ENCODE results near the gene TAGLN2. TPM values are rescaled to one million over a fixed set of nuclear protein-coding genes. Genes with fewer than 3 reads are reported as not detected.
A peak's percentile ranks its signal among the peaks of the same experiment; 100 is the strongest.

The TAGLN2 gene
- polyA plus RNA-seq (ENCODE audit: insufficient read length in 12 of 12): 100 to 1,000 TPM in 11 of 12 donors, not detected in 1; 150 to 239 (median 173) TPM
- long read RNA-seq, donor 1, transcript TAGLN2-203 (5 exons, 1,604 nt): major isoform, 96 of 129 reads
- long read RNA-seq, donor 1, partial matches to known transcripts: 32 of 129 reads
- long read RNA-seq, donor 1, other reads (novel, unspliced or antisense): 0 of 129 reads
- long read RNA-seq, donor 2, transcript TAGLN2-203 (5 exons, 1,604 nt): major isoform, 73 of 152 reads
- long read RNA-seq, donor 2, partial matches to known transcripts: 78 of 152 reads
- long read RNA-seq, donor 2, other reads (novel, unspliced or antisense): 0 of 152 reads
- long read RNA-seq, donor 3, transcript TAGLN2-203 (5 exons, 1,604 nt): major isoform, 25 of 75 reads
- long read RNA-seq, donor 3, partial matches to known transcripts: 50 of 75 reads
- long read RNA-seq, donor 3, other reads (novel, unspliced or antisense): 0 of 75 reads
- long read RNA-seq, donor 4, transcript TAGLN2-203 (5 exons, 1,604 nt): major isoform, 34 of 41 reads
- long read RNA-seq, donor 4, partial matches to known transcripts: 7 of 41 reads
- long read RNA-seq, donor 4, other reads (novel, unspliced or antisense): 0 of 41 reads
- long read RNA-seq, donor 5, transcript TAGLN2-203 (5 exons, 1,604 nt): major isoform, 49 of 71 reads
- long read RNA-seq, donor 5, partial matches to known transcripts: 20 of 71 reads
- long read RNA-seq, donor 5, other reads (novel, unspliced or antisense): 0 of 71 reads
- long read RNA-seq, donor 6, transcript TAGLN2-203 (5 exons, 1,604 nt): major isoform, 53 of 69 reads
- long read RNA-seq, donor 6, partial matches to known transcripts: 16 of 69 reads
- long read RNA-seq, donor 6, other reads (novel, unspliced or antisense): 0 of 69 reads
- long read RNA-seq, donor 7, transcript TAGLN2-203 (5 exons, 1,604 nt): major isoform, 27 of 44 reads
- long read RNA-seq, donor 7, partial matches to known transcripts: 16 of 44 reads
- long read RNA-seq, donor 7, other reads (novel, unspliced or antisense): 0 of 44 reads
- long read RNA-seq, donor 8, transcript TAGLN2-203 (5 exons, 1,604 nt): major isoform, 50 of 62 reads
- long read RNA-seq, donor 8, partial matches to known transcripts: 12 of 62 reads
- long read RNA-seq, donor 8, other reads (novel, unspliced or antisense): 0 of 62 reads
- long read RNA-seq, donor 9, transcript TAGLN2-203 (5 exons, 1,604 nt): major isoform, 57 of 71 reads
- long read RNA-seq, donor 9, partial matches to known transcripts: 14 of 71 reads
- long read RNA-seq, donor 9, other reads (novel, unspliced or antisense): 0 of 71 reads
- long read RNA-seq, donor 10, transcript TAGLN2-203 (5 exons, 1,604 nt): major isoform, 60 of 79 reads
- long read RNA-seq, donor 10, partial matches to known transcripts: 17 of 79 reads
- long read RNA-seq, donor 10, other reads (novel, unspliced or antisense): 0 of 79 reads
- long read RNA-seq, donor 11, transcript TAGLN2-203 (5 exons, 1,604 nt): major isoform, 106 of 130 reads
- long read RNA-seq, donor 11, partial matches to known transcripts: 21 of 130 reads
- long read RNA-seq, donor 11, other reads (novel, unspliced or antisense): 0 of 130 reads

DNA sequence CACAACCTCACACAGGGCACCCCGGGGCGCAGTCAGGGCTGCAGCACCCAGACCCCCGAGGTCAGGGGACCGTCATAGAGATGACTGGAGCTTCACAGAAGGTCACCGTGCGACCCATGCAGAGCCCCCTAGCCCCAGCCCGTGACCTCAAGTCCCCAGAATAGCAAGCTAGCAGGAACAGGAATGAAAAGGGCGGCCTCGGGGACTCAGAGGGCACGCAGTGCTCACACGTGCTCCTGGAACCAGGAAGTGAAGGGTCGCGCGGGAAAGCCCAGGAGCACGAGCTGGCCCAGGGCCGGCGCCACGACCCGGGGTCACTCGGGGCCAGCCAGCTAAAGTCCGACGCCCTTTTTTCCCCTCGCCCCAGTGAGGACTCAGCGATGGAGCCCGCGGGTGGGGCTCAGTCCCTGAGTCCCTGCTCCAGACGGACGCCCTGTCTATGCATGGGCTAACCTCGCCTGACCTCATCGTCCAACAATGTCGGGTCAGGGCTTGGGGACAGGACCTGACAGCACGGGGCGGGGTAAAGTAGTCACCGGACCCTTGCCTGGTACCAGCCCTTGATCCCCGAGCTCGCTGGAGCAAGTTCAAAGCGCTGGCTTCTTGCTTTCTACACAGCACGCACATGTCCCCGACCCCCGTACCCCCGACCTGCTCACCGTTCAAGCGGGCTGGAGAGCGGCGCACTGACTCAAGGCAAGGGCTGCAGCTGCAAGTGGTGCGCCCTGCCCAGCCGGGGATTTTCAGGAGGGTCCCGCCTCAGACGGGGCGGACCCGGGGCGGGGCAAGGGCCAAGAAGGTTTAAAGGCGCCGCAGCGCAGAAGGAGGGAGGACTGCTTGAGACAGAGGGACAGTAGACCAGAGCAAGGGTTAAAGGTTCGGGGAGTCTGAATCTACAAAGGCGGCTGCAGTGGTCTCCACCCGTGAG is at the start of gene TAGLN2:
TAGLN2 (minus strand) TSS at position 717 of the 928 bp plus-strand sequence. CDS start 4,998 bp downstream, outside the sequence.
- DNase-seq: peak; percentile 92

GRCh38 chr1:159974350-159974965 is 49.2 kb upstream of the TAGLN2 start:
- DNase-seq: no peak

DNA sequence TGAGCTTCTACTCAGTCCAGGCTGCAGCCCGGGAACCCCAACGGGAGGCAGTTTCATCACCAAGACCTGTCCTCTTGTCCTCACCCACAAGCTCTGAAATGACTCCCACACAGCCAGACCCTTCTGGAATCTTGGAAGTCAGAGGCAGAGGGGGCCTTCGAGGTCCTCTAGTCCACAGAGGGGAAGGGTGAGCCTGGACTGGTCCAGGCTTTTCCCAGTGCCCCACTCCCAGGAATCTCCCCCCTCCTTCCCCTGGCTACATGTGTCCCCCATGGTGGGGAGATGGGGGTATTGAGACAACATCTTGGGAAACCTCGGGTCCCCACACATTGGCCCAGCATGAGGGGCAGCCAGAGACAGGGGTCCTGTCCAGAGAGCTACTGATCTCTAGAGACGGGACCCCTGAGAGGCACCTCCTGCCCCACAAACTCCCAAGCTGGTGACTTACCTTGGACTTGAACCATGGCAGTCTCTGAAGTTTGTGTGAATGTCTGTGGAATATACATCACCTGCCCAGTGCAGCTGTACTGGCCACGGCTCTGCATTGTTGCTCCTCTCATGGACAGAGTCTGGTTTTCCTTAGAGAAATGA is 48.1 kb upstream of the TAGLN2 start:
- no peak for DNase-seq

DNA sequence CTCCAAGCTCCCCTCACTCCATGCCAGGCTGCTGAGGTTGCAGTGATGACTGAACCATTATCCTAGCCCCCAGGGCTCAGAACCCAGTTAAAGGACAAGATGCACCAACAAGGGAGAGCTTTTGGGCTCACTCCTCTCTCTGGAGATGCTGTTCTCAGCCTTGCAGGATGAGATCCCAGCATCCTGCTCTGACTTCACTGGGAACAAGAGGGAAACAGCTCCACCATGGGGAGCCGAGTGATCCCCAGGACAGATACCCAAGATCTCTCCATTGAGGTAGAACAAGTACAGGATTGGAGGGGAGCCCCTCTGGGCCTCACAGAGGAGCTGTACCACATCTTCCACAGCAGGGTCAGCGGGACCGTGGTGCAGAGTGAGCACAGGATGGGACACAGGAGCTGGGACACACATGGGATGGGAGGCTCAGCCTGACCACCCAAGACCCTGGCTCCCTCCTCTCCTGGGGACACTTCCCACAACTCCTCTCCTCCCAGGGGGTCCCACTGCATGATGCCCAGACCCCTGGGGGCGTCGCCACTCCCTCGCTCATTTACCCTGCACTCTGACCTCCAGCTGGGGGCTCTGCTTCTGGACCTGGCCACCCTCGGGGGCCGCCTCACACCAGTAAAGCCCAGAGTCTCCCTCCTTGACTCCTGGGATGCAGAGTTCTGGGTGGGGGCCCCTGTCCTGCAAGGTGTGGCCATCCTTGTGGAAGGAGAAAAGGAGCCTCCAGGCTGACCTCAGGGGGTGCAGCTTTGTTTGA is 47.3 kb upstream of the TAGLN2 start:
- DNase-seq: no peak

- no peak for DNase-seq
Observed at GRCh38 chr1:159970932-159971342, 45.6 kb upstream of the TAGLN2 start.

GRCh38 chr1:159968901-159969300 is 43.6 kb upstream of the TAGLN2 start:
- no peak for DNase-seq

DNA sequence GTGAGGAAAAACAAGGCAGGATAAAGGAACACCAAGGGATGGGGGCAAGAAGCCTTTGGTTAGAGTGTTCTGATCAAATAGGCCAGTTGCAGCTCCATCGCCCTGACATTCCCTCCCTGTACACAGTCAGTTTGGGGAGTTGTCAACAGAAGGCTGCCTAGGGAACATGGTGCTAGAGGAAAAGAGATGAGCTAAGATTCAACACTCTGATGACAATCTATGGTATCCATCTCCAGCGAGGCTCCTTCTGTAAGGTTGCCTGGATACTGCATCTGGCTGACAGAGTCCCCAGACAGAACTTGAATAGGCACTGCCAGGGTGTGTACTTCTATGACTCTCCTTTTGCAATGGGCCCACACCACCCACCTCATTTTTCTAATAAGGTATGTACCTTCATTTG is 40.0 kb upstream of the TAGLN2 start:
- no peak for DNase-seq

- DNase-seq: no peak
Observed at GRCh38 chr1:159964144-159964543, 38.8 kb upstream of the TAGLN2 start.

GRCh38 chr1:159962176-159962575 is 36.9 kb upstream of the TAGLN2 start:
- no peak for DNase-seq

DNA sequence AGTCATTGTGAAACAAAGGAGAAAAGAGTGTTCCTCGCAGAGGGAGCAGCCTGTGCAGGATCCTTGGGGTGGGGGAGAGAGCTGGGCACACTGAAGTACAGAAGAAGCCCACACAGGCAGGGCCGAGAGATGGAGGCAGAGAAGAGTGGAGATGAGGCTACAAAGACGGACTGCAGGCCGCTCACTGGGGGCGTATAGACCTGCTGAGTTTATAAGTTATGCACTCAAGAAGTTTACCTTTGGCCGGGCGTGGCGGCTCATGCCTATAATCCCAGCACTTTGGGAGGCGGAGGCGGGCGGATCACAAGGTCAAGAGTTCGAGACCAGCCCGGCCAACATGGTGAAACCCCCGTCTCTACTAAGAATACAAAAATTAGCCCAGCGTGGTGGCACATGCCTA is 36.3 kb upstream of the TAGLN2 start:
- no peak for DNase-seq

DNA sequence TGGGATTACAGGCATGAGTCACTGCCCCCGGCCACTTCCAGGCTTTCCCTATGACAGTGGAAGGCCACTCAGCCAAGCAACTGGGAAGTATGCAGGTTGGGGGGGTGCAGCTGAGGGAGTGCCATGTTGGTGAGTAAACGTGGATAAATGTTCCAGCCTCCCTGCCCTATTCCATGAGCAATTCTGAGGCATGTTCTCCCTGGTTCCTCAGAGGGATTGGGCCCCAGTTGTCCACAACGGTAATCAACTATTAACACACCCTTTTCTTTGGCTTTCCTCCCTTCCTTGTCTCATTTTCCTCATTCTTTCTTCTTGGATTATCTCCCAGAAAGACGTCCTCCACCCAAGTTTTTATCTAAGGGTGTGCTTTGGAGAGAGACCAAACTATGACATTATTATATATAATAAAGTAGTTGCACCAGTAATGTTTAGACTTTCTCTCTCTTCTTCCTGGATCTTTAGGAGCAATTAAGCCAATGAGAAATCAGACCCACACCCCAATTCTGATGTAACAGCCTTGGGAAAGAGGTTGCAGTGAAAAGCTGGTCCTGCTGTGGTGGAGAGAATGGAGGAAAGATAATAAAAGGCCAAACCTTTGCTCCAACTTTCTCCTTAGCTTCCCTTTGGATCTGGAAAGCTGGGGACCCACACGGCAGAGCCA is 35.5 kb upstream of the TAGLN2 start:
- DNase-seq: peak; percentile 69

- peak; percentile 37 for DNase-seq
Observed at GRCh38 chr1:159959451-159959850, 34.1 kb upstream of the TAGLN2 start.

DNA sequence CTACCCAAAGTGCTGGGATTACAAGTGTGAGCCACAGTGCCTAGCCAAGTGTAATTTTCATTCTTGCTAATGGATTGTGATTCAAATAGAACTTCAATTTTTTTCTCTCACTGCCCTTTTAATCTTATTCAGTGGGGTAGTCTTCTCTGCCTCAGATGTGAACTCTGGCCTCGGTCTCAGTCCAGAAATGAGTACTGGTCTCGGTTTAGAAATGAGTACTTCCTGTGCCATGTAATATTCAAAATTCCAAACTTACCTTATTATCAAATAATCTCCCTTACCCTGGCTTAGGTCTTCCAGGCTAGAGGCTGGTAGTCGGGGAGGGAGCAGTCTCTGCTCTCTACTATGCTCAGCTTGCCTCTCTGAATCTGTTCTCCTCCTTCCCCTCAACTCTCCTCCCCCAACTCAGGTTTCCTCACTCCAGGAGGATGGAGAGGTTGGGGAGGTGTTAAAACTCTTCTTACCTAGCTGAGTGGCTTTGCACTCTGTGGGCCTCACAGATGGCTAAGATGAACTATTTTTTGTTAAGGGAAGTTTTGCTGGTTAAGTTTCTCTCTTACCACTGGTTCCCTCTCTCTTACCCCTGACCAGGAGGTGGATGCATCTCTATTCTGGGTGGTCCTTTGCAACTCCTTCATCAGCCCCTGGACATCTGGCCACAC is 33.5 kb upstream of the TAGLN2 start:
- no peak for DNase-seq

DNA sequence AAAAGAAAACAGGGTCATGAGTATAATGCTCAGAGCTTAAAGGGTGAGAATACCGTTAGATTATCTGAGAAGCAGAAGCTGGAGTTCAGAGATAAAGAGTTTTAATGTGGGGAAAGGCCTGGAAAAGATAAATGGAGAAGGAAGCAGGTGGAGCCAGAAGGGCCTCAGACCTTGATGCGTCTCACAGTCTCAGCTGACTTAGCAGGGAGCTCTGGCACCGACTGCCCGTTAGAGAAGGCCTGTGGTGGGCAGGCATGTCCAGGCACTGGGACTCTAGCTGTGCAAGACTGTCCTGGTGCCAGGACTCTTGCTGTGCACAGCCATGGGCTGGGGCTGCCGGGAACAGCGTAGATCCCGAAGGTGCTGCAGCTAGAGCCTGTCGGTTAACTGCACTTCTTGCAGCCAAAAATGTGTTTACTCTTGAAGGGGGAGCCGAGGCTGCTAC is 32.5 kb upstream of the TAGLN2 start:
- no peak for DNase-seq

- no peak for DNase-seq
Observed at GRCh38 chr1:159955456-159955855, 30.1 kb upstream of the TAGLN2 start.

DNA sequence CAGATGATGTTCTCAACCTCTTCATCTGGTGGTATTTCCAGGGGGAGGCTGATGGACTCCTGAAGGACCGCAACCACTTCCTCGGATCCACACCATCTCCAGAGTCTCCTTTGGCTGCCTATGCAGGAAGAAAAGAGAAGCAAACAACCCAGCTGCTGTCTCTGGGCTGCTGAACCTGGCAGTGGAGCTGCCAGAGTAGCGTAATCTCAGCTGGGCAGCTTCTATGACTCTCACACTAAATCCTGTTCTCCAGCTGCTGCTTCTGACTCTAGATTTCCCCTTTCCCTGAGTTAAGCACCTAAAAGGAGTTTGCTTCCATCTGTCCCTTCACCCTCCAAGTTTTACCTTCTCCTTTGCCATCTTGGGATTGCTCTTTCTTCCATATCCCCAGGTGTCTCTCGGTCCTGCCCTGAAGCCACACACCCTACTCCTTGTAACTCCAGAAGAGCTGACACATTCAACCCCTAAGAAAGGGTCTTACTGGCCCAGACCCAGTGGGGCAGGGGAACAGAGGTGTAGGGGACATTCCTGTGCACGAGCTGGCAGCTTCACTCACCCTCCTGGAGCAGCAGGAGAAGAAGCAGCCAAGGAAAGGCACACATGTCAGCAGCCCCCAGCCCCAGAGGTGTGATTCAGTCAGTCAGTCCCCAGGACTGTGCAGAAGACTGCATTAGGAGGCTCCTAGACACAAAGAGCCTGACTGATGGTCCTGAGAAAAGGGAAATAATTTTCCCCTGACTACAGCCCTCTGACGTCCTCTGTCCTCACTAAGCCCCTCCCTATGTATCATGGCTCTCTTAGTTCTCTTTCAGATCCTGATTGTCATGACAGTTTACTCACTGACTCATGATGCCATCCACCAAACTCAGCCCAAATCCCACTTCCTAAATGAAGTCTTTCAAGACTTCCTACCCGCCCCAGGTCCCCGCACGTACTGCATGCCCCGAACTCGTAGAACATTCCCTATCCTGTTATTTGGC is 28.5 kb upstream of the TAGLN2 start, which contains the start of gene SLAMF9:
SLAMF9 (minus strand) TSS at position 702 of the 980 bp plus-strand sequence; CDS start at position 602, 100 bp downstream.
- no peak for DNase-seq
